HUES6 (cell line): ENCODE results near the gene RAB24.
"Not testable (repeated sequence)": the region's sequence is repeated elsewhere in the genome, so short reads cannot be mapped to it uniquely, and the experiment has no call there.

ENCODE experiments used
- H3K27ac ChIP-seq: 2 replicates; pipeline ENCODE4 v1.7.0; 2013; ENCODE audit warnings: low read depth, mild to moderate bottlenecking, low read length, inconsistent platforms
- H3K27me3 ChIP-seq: 2 replicates; pipeline ENCODE4 v1.6.1; 2013; ENCODE audit warnings: low read length; ENCODE audit not compliant: control insufficient read depth, insufficient read depth
- H3K36me3 ChIP-seq: 2 replicates; pipeline ENCODE4 v1.6.1; 2013; ENCODE audit warnings: low read length; ENCODE audit not compliant: control insufficient read depth, insufficient read depth
- H3K4me1 ChIP-seq: 2 replicates; pipeline ENCODE4 v1.6.1; 2013; ENCODE audit warnings: low read length; ENCODE audit not compliant: control insufficient read depth, insufficient read depth
- H3K4me3 ChIP-seq: 2 replicates; pipeline ENCODE4 v1.5.1; 2013; ENCODE audit warnings: low read depth, low read length
- H3K9ac ChIP-seq: one replicate; pipeline ENCODE4 v1.6.1; 2013; ENCODE audit warnings: mild to moderate bottlenecking, low read length
- H3K9me3 ChIP-seq: 2 replicates; pipeline ENCODE4 v1.6.1; 2013; ENCODE audit warnings: low read depth, low read length; ENCODE audit not compliant: control insufficient read depth, insufficient read depth

Gene RAB24

GRCh38 chr5:177309351-177310191 is 6.1 kb upstream of the RAB24 start:
- Histone ChIP-seq H3K36me3 (peaks cover 31% of the 10 kb centered on the region), H3K9ac (no peak overlapping the region), H3K27me3 (no peaks in the 10 kb centered on the region), H3K9me3 (no peaks in the 10 kb centered on the region), H3K4me3 (no peak overlapping the region), H3K27ac (no peak overlapping the region), H3K4me1 (peaks cover 20% of the 10 kb centered on the region)

DNA sequence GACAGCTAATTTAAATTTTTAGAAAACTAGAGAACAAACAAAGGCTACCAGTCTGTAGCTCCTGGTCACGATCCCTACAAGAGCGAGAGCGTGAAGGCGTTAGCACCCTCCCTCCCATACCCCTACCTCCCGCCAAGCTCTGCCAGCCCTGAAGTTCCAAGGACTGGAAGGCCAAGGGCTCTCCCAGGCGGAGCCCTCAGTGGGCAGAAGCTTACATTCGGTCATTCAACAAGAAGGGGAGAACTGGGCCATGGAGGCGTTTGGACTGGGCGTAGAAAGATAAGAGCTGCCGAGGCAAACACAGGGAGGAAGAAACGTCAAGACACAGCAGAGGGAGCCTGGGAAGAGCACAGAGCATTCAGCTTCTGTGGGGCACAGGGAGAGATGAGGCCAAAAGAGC is 5.2 kb upstream of the RAB24 start:
- H3K9me3 ChIP-seq = no peaks in the 10 kb centered on the region
- no peak overlapping the region for H3K9ac ChIP-seq
- H3K4me1 ChIP-seq = peaks cover 24% of the 10 kb centered on the region
- H3K4me3 ChIP-seq = no peak overlapping the region
- H3K36me3 ChIP-seq = peaks cover 31% of the 10 kb centered on the region
- no peaks in the 10 kb centered on the region for H3K27me3 ChIP-seq
- no peak overlapping the region for H3K27ac ChIP-seq

GRCh38 chr5:177307544-177308363 is 4.2 kb upstream of the RAB24 start:
- no peaks in the 10 kb centered on the region for H3K27me3 ChIP-seq
- H3K4me1 ChIP-seq = peaks cover 22% of the 10 kb centered on the region
- H3K36me3 ChIP-seq = peaks cover 31% of the 10 kb centered on the region
- no peaks in the 10 kb centered on the region for H3K9me3 ChIP-seq
- H3K4me3 ChIP-seq = no peak overlapping the region
- no peak overlapping the region for H3K9ac ChIP-seq
- H3K27ac ChIP-seq = no peak overlapping the region

DNA sequence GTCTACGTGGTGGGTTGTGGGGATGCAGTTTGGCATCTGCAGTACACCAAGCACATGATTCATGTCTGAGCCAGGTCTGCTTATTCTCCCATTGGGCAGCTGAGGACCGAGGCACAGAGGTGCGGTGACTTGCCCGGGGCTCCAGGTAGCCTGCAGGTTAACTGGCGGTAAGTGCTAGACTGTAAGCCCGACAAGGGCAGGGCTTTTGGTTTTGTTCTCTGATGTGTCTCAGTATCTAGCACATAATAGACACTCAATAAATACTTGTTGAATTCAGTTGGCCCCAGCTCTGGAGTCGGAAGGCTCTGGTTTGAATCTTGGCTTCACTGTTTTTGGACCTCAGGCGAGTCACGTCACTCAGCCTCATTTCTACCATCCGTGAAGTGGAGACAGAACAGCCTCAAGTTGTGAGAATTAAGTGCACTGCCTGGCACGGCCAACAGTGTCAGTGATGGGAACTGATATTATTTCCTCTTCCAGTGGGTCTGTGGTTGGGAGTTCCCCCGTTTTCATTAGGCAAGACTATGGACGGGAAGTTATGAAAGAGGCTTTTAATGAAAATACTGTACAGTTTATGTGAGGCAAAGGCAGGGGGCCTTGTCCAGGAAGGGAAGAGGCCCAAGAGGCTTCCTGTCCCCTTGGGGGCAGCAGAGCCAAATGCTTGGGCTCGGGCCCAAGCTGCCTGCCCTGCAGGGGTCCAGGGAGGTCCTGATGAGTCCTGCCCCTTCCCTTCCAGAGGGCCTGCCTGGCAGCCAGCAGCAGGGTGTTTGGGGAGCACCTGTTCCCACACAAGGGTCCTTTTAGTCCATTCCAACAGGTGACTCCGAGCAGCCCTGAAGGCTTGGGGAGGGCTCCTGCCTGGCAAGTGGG is 3.4 kb upstream of the RAB24 start:
- no peaks in the 10 kb centered on the region for H3K9me3 ChIP-seq
- peaks cover 35% of the 10 kb centered on the region for H3K36me3 ChIP-seq
- no peaks in the 10 kb centered on the region for H3K27me3 ChIP-seq
- no peak overlapping the region for H3K27ac ChIP-seq
- no peak overlapping the region for H3K9ac ChIP-seq
- H3K4me3 ChIP-seq = no peak overlapping the region
- peaks cover 26% of the 10 kb centered on the region for H3K4me1 ChIP-seq

DNA sequence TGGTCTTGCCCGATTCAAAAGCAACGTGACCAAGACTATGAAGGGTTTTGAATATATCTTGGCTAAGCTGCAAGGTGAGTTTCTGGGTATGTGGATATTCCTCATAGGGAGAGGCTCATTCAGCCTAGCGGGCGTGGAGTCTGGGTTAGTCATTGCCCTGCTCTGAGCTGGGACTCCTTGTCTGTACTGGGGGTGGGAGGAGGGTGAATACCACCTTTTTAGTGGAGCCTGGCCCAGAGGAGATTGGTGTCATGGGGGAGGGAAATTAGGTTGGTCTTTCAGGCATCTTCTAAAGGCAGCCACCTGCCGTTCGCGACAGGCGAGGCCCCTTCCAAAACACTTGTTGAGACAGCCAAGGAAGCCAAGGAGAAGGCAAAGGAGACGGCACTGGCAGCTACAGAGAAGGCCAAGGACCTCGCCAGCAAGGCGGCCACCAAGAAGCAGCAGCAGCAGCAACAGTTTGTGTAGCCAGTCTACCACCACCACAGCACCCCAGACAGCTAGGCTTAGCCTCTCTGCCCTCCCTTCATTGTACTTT is 2.7 kb upstream of the RAB24 start:
- H3K4me1 ChIP-seq = peaks cover 26% of the 10 kb centered on the region
- not testable (repeated sequence) for H3K4me3 ChIP-seq, H3K27me3 ChIP-seq, H3K9ac ChIP-seq, H3K9me3 ChIP-seq, H3K27ac ChIP-seq
- H3K36me3 ChIP-seq = peaks cover 41% of the 10 kb centered on the region

DNA sequence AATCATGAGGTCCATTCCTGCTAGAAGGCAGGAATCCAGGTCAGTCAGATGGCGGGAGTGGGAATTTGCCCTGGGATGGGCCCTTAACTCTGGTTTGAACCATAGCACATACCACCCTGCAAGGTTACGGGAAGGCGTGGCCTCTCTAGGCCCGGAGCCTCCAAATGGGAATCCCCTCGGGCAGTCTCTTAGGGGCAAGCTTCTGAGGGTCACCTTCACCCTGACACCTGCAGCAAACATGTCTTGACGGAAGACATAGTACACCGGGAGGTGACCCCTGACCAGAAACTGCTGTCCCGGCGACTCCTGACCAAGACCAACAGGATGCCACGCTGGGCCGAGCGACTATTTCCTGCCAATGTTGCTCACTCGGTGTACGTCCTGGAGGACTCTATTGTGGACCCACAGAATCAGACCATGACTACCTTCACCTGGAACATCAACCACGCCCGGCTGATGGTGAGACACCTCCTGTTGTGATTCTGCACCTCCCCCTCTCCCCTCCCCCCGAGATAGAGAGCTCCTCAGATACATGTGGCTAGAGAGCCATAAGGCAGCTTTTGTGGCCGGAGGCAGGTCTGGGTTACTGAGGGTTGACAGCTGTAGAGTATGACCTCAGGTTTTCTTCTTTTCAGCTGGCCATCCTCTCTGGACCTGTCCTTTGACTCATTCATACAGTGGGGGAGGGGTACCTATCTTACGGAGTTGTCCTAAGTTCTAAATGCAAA is 1.0 kb upstream of the RAB24 start:
- peak overlapping the region; percentile 97 for H3K4me3 ChIP-seq
- no peaks in the 10 kb centered on the region for H3K9me3 ChIP-seq
- H3K27ac ChIP-seq = no peak overlapping the region
- H3K27me3 ChIP-seq = no peaks in the 10 kb centered on the region
- H3K9ac ChIP-seq = peak overlapping the region; percentile 83
- peaks cover 41% of the 10 kb centered on the region for H3K36me3 ChIP-seq
- peaks cover 19% of the 10 kb centered on the region for H3K4me1 ChIP-seq

DNA sequence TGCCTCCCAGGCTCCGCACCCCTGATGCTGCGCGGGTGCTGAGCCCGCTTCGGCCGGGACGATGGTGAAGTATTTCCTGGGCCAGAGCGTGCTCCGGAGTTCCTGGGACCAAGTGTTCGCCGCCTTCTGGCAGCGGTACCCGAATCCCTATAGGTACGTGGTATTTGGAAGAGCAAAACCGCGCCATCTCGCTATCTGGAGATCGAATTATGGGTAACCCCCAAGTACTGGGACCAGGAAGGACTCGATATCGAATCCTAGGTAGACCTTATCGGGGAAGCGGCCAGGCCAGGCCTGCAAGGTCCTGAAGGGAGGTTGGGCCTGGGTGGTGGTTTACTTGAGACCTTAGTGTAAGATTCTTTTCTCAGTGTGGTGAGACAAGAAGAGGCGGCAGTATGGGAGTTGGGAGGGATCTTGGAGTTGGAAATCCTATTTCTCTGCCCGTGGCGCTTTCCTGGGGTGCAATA is 439 bp upstream of the RAB24 start:
- H3K36me3 ChIP-seq = peaks cover 41% of the 10 kb centered on the region
- H3K27ac ChIP-seq = peak overlapping the region; percentile 83
- H3K9ac ChIP-seq = peak overlapping the region; percentile 83
- H3K27me3 ChIP-seq = no peaks in the 10 kb centered on the region
- peaks cover 21% of the 10 kb centered on the region for H3K4me1 ChIP-seq
- H3K9me3 ChIP-seq = no peaks in the 10 kb centered on the region
- peak overlapping the region; percentile 97 for H3K4me3 ChIP-seq

DNA sequence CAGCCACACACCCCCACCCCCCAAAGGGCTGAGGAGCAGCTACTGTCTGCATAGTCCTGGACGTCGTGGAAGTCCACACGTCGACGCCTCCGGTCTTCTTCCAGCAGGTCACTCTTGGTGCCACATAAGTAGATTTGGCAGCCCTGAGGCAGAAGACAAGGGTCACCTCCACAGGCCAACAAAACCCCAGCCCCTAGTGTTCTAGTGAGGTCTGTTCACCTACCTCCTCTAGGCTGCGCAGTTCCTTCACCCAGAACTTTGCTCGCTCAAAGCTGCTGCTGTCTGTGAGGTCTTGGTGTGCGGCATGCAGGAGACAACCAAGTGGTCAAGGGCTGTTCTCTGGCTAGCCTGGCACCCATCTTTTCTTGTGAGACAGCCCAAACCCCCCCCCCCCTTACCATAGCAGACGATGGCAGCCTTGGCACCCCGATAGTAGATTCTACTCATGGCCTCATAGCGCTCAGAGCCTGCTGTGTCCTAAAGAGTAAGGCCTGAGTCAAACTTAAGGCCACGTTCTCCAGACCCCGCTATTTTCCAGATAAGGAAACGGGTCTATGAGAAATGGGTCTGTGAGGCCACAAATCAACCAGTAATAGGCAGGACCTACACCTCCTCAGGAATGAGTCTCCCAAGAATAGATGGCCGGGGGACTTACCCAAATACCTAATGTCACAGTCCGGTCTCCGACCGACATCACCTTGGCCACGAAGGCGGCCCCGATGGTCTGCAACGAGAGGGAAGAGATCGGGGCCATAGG is 987 bp downstream of the RAB24 start:
- Histone ChIP-seq H3K36me3 (peaks cover 46% of the 10 kb centered on the region), H3K4me3 (peak overlapping the region; percentile 97), H3K27ac (no peak overlapping the region; the same call in 1 of the 2 replicates)

GRCh38 chr5:177301503-177302165 is 1.9 kb downstream of the RAB24 start:
- H3K9ac ChIP-seq = no peak overlapping the region
- H3K4me1 ChIP-seq = peaks cover 29% of the 10 kb centered on the region
- H3K27me3 ChIP-seq = no peaks in the 10 kb centered on the region
- peaks cover 46% of the 10 kb centered on the region for H3K36me3 ChIP-seq
- H3K9me3 ChIP-seq = no peaks in the 10 kb centered on the region
- H3K27ac ChIP-seq = no peak overlapping the region
- H3K4me3 ChIP-seq = no peak overlapping the region

More for the DNA sequence above, 987 bp downstream of the RAB24 start:
- Histone ChIP-seq H3K4me1 (peaks cover 29% of the 10 kb centered on the region), H3K9ac (peak overlapping the region; percentile 92), H3K27me3 (no peaks in the 10 kb centered on the region), H3K9me3 (no peaks in the 10 kb centered on the region)
